Mesendoderm (in vitro differentiated cells): ENCODE data around the gene EXOSC5.
A peak's percentile ranks its signal among the peaks of the same experiment; 100 is the strongest.
"Not testable (repeated sequence)": the region's sequence is repeated elsewhere in the genome, so short reads cannot be mapped to it uniquely, and the experiment has no call there.

ENCODE experiments used
- DNase-seq: peaks from one replicate; pipeline ENCODE4 v3.0.0; 2013
- H2AK5ac ChIP-seq: 2 replicates; pipeline ENCODE4 v1.6.1; 2013; ENCODE audit warnings: low read length, inconsistent platforms
- H2BK120ac ChIP-seq: 2 replicates; pipeline ENCODE4 v1.6.1; 2013; ENCODE audit warnings: low read depth, mild to moderate bottlenecking, low read length, moderate library complexity, mixed read lengths
- H2BK15ac ChIP-seq: replicated peaks from 2 replicates; pipeline ENCODE4 v1.6.1; 2013; ENCODE audit warnings: low read depth, mild to moderate bottlenecking, moderate library complexity
- H2BK5ac ChIP-seq: 2 replicates; pipeline ENCODE4 v1.6.1; 2013; ENCODE audit warnings: low read length, inconsistent platforms
- H3K18ac ChIP-seq: 2 replicates; pipeline ENCODE4 v1.6.1; 2013; ENCODE audit warnings: mild to moderate bottlenecking, low read length, mixed read lengths
- H3K23ac ChIP-seq: one replicate; pipeline ENCODE4 v1.6.1; 2013; ENCODE audit warnings: low read length
- H3K27ac ChIP-seq: 2 replicates; pipeline ENCODE4 v1.5.1; 2013; ENCODE audit warnings: low read depth, mild to moderate bottlenecking, inconsistent platforms, low read length, moderate library complexity
- H3K27me3 ChIP-seq: 2 replicates; pipeline ENCODE4 v1.6.1; 2013; ENCODE audit warnings: low read length, control low read depth, mild to moderate bottlenecking, inconsistent platforms; ENCODE audit not compliant: insufficient read depth, poor library complexity
- H3K36me3 ChIP-seq: 2 replicates; pipeline ENCODE4 v1.6.1; 2013; ENCODE audit warnings: low read length, inconsistent platforms; ENCODE audit not compliant: control insufficient read depth, insufficient read depth
- H3K4ac ChIP-seq: one replicate; pipeline ENCODE4 v1.6.1; 2013; ENCODE audit warnings: low read depth, mild to moderate bottlenecking, low read length, moderate library complexity
- H3K4me1 ChIP-seq: 2 replicates; pipeline ENCODE4 v1.6.1; 2013; ENCODE audit warnings: low read depth, low read length, inconsistent platforms; ENCODE audit not compliant: control insufficient read depth
- H3K4me2 ChIP-seq: 2 replicates; pipeline ENCODE4 v1.6.1; 2013; ENCODE audit warnings: low read length
- H3K4me3 ChIP-seq: 2 replicates; pipeline ENCODE4 v1.5.1; 2013; ENCODE audit warnings: mild to moderate bottlenecking, low read length
- H3K56ac ChIP-seq: one replicate; pipeline ENCODE4 v1.6.1; 2013; ENCODE audit warnings: low read length
- H3K79me1 ChIP-seq: 2 replicates; pipeline ENCODE4 v1.6.1; 2013; ENCODE audit warnings: low read length, inconsistent platforms
- H3K79me2 ChIP-seq: 2 replicates; pipeline ENCODE4 v1.6.1; 2013; ENCODE audit warnings: mild to moderate bottlenecking, low read length; ENCODE audit not compliant: control insufficient read depth, insufficient read depth
- H3K9ac ChIP-seq: 2 replicates; pipeline ENCODE4 v1.6.1; 2013; ENCODE audit warnings: low read length, inconsistent platforms
- H4K5ac ChIP-seq: one replicate; pipeline ENCODE4 v1.6.1; 2013; ENCODE audit warnings: low read length
- H4K8ac ChIP-seq: one replicate; pipeline ENCODE4 v1.6.1; 2013; ENCODE audit warnings: low read depth, mild to moderate bottlenecking, control low read depth, low read length, moderate library complexity
- WGBS: extraction: QIAGEN DNeasy Blood & Tissue Kit; methylation state at CpG from one replicate; pipeline ENCODE4 v1.1.7; 2013; ENCODE audit warnings: low lambda C conversion rate, missing lambda C conversion rate; ENCODE audit not compliant: insufficient coverage; ENCODE audit errors: extremely low coverage; 5-methylcytosine and 5-hydroxymethylcytosine counted together

EXOSC5 gene

DNA sequence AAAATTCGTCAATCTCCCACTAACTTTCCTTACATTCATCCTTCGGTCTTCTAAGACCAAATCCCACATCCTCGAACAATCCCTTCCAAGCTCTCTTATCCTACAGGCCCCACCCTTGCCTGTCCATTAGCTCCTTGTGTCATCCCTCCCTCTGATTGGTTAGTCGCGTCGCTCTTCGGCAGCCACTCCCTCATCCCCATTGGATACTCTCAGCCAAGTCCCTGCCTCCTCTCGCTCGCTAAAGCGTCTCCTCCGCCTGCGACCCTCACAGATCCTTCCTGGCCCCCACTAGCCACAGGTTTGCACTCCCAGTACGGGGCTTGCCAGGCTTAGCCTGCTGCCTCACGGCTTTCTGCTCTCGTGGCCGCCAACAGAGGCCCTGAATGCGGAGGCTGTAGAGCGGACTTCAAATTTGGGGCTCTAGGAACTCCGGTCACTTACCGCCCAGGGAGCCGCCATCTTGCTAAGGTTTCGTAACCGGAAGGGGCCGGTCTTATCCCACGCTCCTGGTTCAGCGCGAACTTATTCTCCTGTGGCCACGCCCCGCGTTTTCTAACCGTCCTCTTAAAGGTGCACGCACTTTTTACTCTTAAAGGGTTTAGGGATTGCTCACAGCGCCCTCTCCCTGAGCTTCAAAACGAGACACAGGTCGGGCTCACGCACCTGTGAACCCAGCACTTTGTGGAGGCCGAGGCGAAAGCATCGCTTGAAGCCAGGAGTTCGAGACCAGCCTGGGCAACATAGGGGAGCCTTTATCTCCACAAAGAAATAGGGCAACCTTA, 42.5 kb upstream of the EXOSC5 start, which contains the start of gene DMAC2:
Gene DMAC2 (minus strand): TSS at position 472 of the 782 bp plus-strand sequence. CDS start 13 bp downstream, at position 459.
- Histone ChIP-seq H3K9ac (peak within 1 kb of the TSS; percentile 88), H3K79me2 (no peaks in the 10 kb centered on the region), H3K4ac (peak within 1 kb of the TSS; percentile 60), H3K56ac (peak within 1 kb of the TSS; percentile 96), H3K27ac (peak within 1 kb of the TSS; percentile 80), H3K23ac (no peak within 1 kb of the TSS), H2BK120ac (no peak within 1 kb of the TSS), H3K18ac (peak within 1 kb of the TSS; percentile 88), H3K4me3 (peak within 1 kb of the TSS; percentile 82), H3K4me2 (peak within 1 kb of the TSS; percentile 39), H4K8ac (peak within 1 kb of the TSS; percentile 90), H2BK15ac (no peak within 1 kb of the TSS), H3K27me3 (no peaks in the 10 kb centered on the region), H3K36me3 (peaks cover 1% of the 10 kb centered on the region), H2BK5ac (peak within 1 kb of the TSS; percentile 80), H2AK5ac (no peak within 1 kb of the TSS), H3K4me1 (no peaks in the 10 kb centered on the region), H3K79me1 (peaks cover 3% of the 10 kb centered on the region), H4K5ac (no peak within 1 kb of the TSS)
- WGBS: no CpG with 5 or more reads among the region's 40 CpGs
- peak; percentile 100 for DNase-seq

DNA sequence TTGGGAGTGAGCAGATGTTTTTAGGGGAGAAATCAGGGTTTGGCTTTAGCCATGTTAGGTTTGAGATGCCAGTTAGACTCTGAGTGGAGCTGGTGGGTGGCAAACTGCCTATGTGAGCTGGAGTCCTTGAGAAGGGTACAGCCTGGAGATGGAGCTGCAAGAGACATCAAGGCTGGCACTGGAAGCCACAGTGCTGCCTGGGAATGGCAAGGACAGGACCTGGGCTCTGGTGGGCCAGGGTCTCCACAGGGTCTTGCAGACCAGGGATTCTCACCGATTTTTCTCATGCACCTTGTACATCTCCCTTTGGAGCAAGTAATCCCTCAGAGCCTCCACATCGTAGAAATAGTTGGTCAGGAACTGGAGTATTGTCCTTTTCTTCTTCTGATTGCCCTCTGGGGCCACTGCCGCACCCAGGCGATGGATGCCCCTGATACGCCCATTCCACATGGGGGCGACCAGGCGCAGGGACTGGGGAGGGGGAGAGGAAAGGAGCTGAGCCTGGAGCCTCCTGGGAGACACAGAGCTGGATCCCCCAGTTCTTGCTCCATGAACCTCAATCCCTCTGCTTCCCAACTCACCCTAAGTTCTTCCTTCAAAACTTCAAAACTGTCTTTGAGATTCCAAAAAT, 40.9 kb upstream of the EXOSC5 start:
- Histone ChIP-seq H3K79me2 (no peaks in the 10 kb centered on the region), H3K9ac (no peak overlapping the region), H2BK120ac (no peak overlapping the region), H2BK15ac (no peak overlapping the region), H4K5ac (no peak overlapping the region), H3K23ac (no peak overlapping the region), H2BK5ac (no peak overlapping the region), H3K4me1 (no peaks in the 10 kb centered on the region), H4K8ac (no peak overlapping the region), H3K27ac (no peak overlapping the region), H3K79me1 (peaks cover 3% of the 10 kb centered on the region), H3K4me2 (no peak overlapping the region), H3K4ac (no peak overlapping the region), H3K36me3 (peaks cover 1% of the 10 kb centered on the region), H3K18ac (no peak overlapping the region), H2AK5ac (no peak overlapping the region), H3K56ac (no peak overlapping the region), H3K4me3 (no peak overlapping the region), H3K27me3 (no peaks in the 10 kb centered on the region)
- no CpG with 5 or more reads among the region's 7 CpGs for WGBS
- no peak for DNase-seq

DNA sequence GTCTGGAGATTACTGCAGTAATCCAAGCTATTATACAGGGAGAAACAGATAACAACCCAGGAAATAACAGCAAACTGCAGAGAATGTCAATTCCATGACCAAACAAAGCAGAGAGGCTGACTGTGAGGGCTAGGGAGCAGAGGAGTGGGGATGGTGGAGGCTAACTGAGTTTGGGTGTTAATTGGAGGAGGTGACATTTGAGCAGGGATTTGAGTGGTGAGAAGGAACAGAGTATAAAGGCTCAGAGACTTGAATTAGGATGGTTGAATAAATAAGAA, 39.5 kb upstream of the EXOSC5 start:
- Histone ChIP-seq H3K27ac (no peak overlapping the region), H3K9ac (no peak overlapping the region), H3K79me1 (peaks cover 3% of the 10 kb centered on the region), H3K23ac (no peak overlapping the region), H4K8ac (no peak overlapping the region), H2BK15ac (no peak overlapping the region), H3K4me3 (no peak overlapping the region), H3K56ac (no peak overlapping the region), H3K27me3 (no peaks in the 10 kb centered on the region), H3K18ac (no peak overlapping the region), H2BK120ac (no peak overlapping the region), H3K36me3 (peaks cover 4% of the 10 kb centered on the region), H3K4me1 (no peaks in the 10 kb centered on the region), H4K5ac (no peak overlapping the region), H2AK5ac (no peak overlapping the region), H3K4ac (no peak overlapping the region), H3K79me2 (no peaks in the 10 kb centered on the region), H3K4me2 (no peak overlapping the region), H2BK5ac (no peak overlapping the region)
- DNase-seq: no peak

DNA sequence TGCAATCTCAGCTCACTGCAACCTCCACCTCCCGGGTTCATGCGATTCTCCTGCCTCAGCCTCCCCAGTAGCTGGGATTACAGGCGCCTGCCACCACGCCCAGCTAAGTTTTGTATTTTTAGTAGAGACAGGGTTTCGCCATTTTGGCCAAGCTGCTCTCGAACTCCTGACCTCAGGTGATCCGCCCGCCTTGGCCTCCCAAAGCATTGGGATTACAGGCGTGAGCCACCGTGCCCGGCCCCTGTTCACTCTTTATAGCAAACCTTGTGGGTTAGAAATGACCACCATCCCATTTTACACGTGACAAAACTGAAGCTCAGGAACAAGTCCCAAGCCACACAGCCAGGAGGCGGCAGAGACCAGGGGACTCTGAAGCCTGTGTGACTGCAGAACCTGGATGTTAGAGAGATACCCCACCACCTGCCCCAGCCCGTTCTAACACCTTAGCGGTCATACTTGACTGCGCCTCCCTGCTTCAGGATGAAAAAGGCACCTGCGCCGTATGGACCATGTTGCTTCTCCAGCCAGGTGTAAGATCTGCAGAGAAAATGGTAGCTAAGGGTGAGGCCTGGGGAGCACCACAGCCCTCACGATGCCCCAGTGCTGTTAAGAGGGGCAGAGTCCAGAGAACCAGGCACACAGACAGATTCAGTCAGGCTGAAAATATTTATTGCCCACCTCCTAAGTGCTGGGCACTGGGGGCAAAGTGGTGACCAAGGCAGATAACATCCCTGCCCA, 38.9 kb upstream of the EXOSC5 start:
- Histone ChIP-seq H3K36me3 (peaks cover 4% of the 10 kb centered on the region), H4K5ac (no peak overlapping the region), H3K4me1 (no peaks in the 10 kb centered on the region), H3K9ac (no peak overlapping the region), H3K27me3 (no peaks in the 10 kb centered on the region), H2AK5ac (no peak overlapping the region), H2BK5ac (no peak overlapping the region), H4K8ac (no peak overlapping the region), H3K4me2 (no peak overlapping the region), H3K79me1 (peaks cover 3% of the 10 kb centered on the region), H3K18ac (no peak overlapping the region), H3K4me3 (no peak overlapping the region), H3K23ac (no peak overlapping the region), H2BK15ac (no peak overlapping the region), H3K79me2 (no peaks in the 10 kb centered on the region), H2BK120ac (no peak overlapping the region), H3K4ac (no peak overlapping the region), H3K27ac (no peak overlapping the region), H3K56ac (no peak overlapping the region)
- no CpG with 5 or more reads among the region's 19 CpGs for WGBS
- DNase-seq: no peak

DNA sequence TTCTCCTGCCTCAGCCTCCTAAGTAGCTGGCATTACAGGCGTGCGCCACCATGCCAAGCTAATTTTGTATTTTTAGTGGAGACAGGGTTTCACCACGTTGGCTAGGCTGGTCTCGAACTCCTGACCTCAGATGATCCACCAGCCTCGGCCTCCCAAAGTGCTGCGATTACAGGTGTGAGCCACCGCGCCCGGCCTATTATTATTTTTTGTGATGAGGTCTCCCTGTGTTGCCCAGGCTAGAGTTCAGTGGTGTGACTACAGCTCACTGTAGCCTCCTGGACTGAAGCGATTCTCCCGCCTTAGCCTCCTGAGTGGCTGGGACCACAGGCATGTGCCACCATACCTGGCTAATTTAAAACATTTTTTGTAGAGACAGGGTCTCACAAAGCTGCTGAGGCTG, 38.2 kb upstream of the EXOSC5 start:
- not testable (repeated sequence) for H3K23ac ChIP-seq, H4K8ac ChIP-seq, H3K36me3 ChIP-seq, H3K4me3 ChIP-seq, H3K56ac ChIP-seq, H3K4me1 ChIP-seq, H2BK15ac ChIP-seq, H3K27me3 ChIP-seq, H3K79me1 ChIP-seq, H3K27ac ChIP-seq, H3K4me2 ChIP-seq, H3K4ac ChIP-seq, H3K18ac ChIP-seq, H4K5ac ChIP-seq, H3K79me2 ChIP-seq, H3K9ac ChIP-seq, H2BK120ac ChIP-seq, H2BK5ac ChIP-seq, DNase-seq, H2AK5ac ChIP-seq
- no CpG with 5 or more reads among the region's 11 CpGs for WGBS
